Amygdala (tissue), 56 donors: ENCODE measurements around the gene GIGYF2.
"Not testable (repeated sequence)": the region's sequence is repeated elsewhere in the genome, so short reads cannot be mapped to it uniquely, and the experiment has no call there.

Experiments used
- DNase-seq, 56 donors: peaks; one replicate each; lab custom pipeline; 2025; lab: John Stamatoyannopoulos, UW

GIGYF2 gene

GRCh38 chr2:232798187-232798586 lies 101.1 kb downstream of the GIGYF2 start:
- DNase-seq = no peak

GRCh38 chr2:232800166-232800565 lies 103.0 kb downstream of the GIGYF2 start:
- DNase-seq = no peak

- no peak for DNase-seq
These were observed 105.0 kb downstream of the GIGYF2 start for GRCh38 chr2:232802091-232802490.

GRCh38 chr2:232809349-232810124 lies 112.4 kb downstream of the GIGYF2 start:
- no peak for DNase-seq

GRCh38 chr2:232810444-232810843 lies 113.3 kb downstream of the GIGYF2 start:
- DNase-seq = no peak

- no peak for DNase-seq
These were observed 118.4 kb downstream of the GIGYF2 start for GRCh38 chr2:232815569-232815968.

GRCh38 chr2:232816657-232817056 lies 119.5 kb downstream of the GIGYF2 start:
- no peak for DNase-seq

- DNase-seq = no peak
These were observed 120.6 kb downstream of the GIGYF2 start for GRCh38 chr2:232817756-232818155.

GRCh38 chr2:232829988-232830387 lies 132.9 kb downstream of the GIGYF2 start:
- no peak for DNase-seq

- DNase-seq = no peak
These were observed 134.4 kb downstream of the GIGYF2 start for GRCh38 chr2:232831496-232831895.

- DNase-seq = no peak
These were observed 136.7 kb downstream of the GIGYF2 start for GRCh38 chr2:232833830-232834229.

GRCh38 chr2:232835687-232836208 lies 138.6 kb downstream of the GIGYF2 start:
- DNase-seq = no peak

GRCh38 chr2:232836934-232837333 lies 139.8 kb downstream of the GIGYF2 start:
- no peak for DNase-seq

- no peak for DNase-seq
These were observed 141.3 kb downstream of the GIGYF2 start for GRCh38 chr2:232838406-232838874.

- DNase-seq = peak in 12 of 56 donors; percentile 7 to 56 (median 18)
These were observed 142.4 kb downstream of the GIGYF2 start for GRCh38 chr2:232839411-232840079.

GRCh38 chr2:232842689-232843088 lies 145.6 kb downstream of the GIGYF2 start:
- DNase-seq = peak in 2 of 56 donors; percentile 11 to 18

- DNase-seq = peak in 10 of 56 donors; percentile 7 to 46 (median 16)
These were observed 146.7 kb downstream of the GIGYF2 start for GRCh38 chr2:232843834-232844233.

- DNase-seq = no peak
These were observed 148.9 kb downstream of the GIGYF2 start for GRCh38 chr2:232846055-232846454.

- DNase-seq = no peak
These were observed 152.9 kb downstream of the GIGYF2 start for GRCh38 chr2:232850039-232850438.

- not testable (repeated sequence) for DNase-seq
These were observed 154.9 kb downstream of the GIGYF2 start for GRCh38 chr2:232852081-232852480.

- no peak for DNase-seq
These were observed 155.5 kb downstream of the GIGYF2 start for GRCh38 chr2:232852676-232853075.

GRCh38 chr2:232854082-232854481 lies 157.0 kb downstream of the GIGYF2 start:
- DNase-seq = peak in 2 of 56 donors; percentile 42 to 55
